ENCODE measurements around the gene PON1. TPM values are rescaled to one million over a fixed set of nuclear protein-coding genes. Genes with fewer than 3 reads are reported as not detected.

PON1 gene
- total RNA-seq = not detected
- long read RNA-seq, partial matches to known transcripts = 0 of 2 reads
- long read RNA-seq, other reads (novel, unspliced or antisense) = 2 of 2 reads

DNA sequence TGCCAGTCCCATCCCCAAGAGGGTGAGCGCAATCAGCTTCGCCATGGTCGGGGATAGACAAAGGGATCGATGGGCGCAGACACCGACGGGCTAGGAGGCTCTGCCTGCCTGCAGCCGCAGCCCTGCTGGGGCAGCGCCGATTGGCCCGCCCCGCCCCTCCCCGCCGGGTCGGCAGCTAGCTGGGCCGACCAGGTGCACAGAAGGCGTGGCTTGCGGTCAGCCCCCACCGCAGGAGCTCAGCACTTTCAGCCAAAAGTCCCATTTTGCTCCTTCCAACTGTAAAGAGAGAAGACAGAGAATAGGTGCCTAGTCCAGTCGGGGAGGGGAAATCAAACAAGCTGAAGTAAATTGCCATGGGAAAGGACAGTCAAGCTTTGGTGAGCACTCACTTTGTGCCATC is at the start of gene PON1:
Gene PON1 (minus strand): TSS at position 102 of the 400 bp plus-strand sequence. CDS start 57 bp downstream, at position 45.
- intact Hi-C loops (cut with DNase I) = no loop called here
- DNase-seq (ENCODE audit: low spot score) = no peak

DNA sequence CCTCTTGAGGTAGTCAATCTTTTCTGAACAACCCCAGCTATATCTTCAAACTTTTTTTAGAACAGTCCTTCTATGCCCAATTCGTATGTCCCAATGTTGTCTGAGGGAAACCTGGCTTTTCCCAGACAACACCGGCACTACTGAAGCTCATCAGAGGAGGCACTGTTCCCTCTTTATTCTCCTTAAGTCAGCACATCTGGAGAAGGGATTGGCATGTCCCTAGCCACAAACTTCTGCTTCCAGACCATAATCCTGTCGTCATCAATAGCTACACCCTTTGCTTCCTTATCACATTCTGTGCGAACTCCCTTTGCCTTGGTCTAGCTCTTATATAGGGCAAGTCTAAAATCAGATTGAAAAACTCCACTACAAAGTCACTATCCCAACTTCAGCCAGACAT is 49.0 kb upstream of the PON1 start:
- intact Hi-C loops (cut with DNase I) = no loop called here
- DNase-seq (ENCODE audit: low spot score) = no peak

DNA sequence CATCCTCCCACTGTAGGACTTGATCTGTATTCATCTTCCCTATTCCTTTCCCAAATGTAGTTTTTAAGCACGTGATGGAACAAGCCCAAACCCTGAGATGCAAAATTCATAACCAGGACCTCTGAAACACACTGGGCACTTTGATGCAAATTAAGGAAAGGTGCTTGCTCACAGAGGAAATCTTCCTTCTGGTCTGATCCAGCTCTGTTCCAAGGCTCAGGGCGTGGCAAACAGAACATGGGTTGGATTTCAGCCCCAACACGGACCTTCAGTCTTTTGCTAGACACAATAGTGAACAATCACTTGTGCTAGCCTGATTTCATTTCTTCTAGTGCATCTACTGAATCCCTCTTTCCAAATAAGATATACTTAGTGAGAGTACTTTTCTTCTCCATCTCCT is 43.9 kb upstream of the PON1 start:
- intact Hi-C loops (cut with DNase I) = no loop called here
- DNase-seq (ENCODE audit: low spot score) = no peak

DNA sequence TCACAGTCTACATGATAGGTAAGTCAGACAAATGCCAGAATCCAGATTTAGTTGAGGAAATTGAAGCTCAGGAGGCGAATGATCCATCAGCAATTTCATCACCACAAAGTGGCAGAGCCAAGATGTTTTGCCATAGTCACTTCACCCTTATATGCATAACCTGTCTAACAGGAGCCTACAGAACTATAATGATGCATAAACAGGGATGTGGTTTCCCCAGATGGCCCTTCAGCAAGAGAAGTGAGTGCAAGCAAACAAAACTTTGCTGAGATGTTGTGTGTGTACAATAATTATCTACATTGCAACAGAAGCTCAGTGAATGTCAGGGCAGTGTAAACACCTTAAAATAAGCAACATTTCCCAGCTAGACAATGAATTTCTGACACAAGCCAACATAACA is 43.3 kb upstream of the PON1 start:
- no peak for DNase-seq (ENCODE audit: low spot score)
- intact Hi-C loops (cut with DNase I) = no loop called here

DNA sequence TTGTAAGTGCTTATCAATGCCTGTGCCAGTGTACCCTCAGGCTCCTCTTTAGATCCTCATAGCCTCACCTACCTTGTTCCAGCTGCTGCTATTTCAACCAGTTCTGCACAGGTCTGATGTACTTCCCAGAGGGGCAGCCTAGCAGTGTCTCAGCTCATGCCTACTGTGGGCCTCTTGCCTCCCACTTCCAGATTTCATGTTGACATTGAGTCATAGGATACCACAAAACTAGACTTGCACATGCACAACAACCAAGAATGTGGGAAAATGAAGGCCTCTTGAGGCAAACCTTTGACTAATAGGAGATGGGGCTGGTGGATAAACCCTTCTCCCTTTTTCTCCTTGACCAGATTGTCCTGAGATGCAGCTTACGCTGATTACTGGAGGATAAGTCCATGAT is 40.8 kb upstream of the PON1 start:
- intact Hi-C loops (cut with DNase I) = no loop called here
- no peak for DNase-seq (ENCODE audit: low spot score)

DNA sequence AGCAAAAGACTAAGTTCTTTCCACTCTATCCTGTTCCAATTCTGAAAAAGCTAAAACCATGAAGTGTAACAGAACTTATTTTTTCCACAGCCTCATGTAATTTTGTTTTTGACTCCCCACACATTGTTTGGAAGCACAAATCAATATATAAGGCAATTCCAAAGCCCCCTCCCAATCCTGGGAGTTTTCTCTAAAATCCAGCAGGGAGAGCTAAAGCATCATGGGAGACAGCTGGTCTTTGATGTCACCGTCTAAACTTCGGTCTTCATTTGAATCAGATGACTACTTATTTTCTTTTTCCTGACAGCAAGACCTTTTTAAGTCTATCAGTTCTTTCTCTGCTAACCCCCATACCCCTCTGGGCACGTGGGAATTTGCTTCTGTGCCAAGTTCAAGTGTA is 33.3 kb upstream of the PON1 start:
- intact Hi-C loops (cut with DNase I) = no loop called here
- no peak for DNase-seq (ENCODE audit: low spot score)

DNA sequence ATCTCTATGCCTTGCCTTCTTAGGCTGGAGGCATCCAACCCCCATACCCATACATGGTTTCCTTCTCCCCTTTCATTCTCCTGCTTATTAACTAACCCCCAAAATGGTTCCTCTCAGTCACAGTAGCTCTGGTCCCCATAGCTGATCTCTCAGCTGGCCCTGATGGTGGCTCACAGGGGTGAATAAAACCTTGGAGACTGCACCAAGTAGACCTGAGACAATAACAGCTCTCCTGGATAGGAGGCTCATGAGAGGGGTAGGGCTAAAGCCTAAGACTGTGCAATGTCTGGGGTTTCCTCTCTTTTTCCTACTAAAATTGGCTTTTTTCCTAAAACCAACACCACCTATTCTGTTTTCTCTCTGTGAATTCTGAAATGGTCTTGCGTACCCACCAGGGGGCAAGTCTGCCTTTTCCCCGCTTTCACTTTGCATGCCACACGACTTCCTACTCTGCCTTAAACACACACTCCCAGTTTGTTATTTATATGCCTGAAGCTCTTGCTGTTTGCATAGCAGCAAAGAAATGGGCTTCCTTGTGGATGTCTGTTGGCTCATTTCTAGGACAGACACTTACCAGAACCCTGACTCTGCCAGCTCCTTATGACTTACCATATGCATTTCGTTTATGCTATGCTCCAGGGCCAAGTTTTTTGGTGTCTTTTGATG is 18.4 kb upstream of the PON1 start:
- intact Hi-C loops (cut with DNase I) = no loop called here

DNA sequence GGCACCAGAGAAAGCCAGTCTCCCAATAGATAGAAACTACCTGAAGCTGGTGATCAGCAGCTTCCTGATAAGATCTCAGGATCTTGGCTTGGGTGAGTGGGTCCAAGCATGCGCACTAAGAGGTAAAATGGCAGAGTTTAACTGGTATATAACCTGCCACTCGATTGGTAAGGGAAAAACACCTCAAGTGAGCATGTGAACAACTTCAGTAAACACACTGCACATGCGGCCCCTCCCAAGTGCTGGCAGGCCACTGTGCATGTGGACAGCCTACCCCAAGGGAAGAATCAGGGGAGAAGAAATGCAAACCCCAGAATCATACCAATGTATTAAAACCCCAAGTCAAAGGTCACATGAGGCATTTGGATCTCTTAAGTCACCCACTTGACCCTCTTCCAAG is 17.7 kb upstream of the PON1 start:
- intact Hi-C loops (cut with DNase I) = no loop called here
- DNase-seq (ENCODE audit: low spot score) = no peak

More for the DNA sequence above, 18.4 kb upstream of the PON1 start:
- DNase-seq (ENCODE audit: low spot score) = no peak

DNA sequence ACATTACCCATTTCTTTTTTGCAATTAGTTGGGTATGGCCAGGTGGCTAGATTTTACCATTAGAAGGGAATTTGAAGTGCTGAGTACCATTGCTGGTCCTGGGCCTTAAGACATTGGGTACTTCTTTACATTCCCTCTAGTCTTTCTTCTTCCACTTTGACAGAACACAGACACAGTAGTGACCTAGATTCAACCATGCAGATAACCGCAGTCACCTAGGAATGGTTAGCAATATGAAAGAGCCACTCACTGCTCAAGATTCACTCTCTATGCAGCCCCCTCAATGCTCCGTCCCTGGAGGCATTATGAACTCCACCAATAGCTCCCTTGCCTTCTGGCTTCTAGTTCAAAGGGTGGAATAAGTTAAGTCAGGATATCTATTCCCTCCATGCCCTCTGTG is 16.2 kb upstream of the PON1 start:
- no peak for DNase-seq (ENCODE audit: low spot score)
- intact Hi-C loops (cut with DNase I) = no loop called here

DNA sequence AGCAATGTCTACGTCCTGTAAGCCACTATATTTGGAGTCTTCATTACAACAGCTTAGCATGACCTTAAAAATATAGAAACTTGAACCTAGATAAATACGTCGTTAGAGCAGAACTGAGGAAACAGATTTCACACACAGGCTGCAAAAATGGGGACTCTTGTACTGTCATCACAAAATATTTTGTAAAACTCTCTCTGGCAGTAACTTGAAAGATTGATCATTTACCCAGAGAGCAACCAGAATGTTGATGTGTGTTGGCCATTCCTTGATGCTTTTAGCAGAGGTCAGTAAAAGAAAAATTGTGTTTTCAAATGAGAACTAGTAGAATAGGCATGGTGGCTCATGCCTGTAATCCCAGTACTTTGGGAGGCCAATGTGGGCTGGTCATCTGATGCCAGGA is 14.5 kb upstream of the PON1 start:
- no peak for DNase-seq (ENCODE audit: low spot score)
- intact Hi-C loops (cut with DNase I) = no loop called here

DNA sequence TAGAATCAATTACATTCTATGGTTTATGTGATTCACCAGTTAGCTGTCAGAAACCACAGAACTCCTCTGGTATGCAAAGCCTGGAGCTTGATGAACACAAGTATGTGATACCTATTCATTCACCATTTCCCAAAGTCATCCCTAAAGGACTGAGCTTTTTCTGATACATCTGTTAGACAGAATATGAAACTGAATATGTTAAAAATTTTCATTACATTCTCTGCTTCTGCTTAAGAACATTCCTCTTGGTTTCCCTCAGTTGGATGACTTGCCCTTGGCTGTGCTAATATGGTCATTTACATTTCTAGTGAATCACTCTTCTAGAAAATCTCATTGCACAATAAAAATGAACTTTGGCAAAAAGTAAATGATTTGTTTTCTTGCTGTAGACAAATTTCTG is 10.8 kb upstream of the PON1 start:
- intact Hi-C loops (cut with DNase I) = no loop called here

DNA sequence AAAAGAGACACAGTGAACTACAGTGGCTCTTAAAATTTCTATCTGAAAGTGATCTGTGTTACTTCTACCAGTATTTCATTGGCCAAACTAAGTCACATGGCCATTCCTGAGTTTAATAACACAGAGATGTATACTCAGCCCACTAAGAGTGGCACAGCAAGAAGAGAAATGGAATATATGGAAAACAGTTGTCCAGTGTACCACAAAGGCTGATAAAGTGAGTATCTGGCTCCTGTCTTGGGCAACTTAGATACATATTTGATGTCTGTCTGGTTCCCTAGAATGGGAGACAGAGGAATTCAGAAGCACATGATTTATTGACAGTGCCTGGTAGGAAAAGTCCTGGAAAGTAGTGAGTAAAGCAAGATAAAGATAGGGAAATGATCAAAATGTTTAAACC is 10.1 kb upstream of the PON1 start:
- no peak for DNase-seq (ENCODE audit: low spot score)
- intact Hi-C loops (cut with DNase I) = no loop called here

More for the DNA sequence above, 10.8 kb upstream of the PON1 start:
- no peak for DNase-seq (ENCODE audit: low spot score)

DNA sequence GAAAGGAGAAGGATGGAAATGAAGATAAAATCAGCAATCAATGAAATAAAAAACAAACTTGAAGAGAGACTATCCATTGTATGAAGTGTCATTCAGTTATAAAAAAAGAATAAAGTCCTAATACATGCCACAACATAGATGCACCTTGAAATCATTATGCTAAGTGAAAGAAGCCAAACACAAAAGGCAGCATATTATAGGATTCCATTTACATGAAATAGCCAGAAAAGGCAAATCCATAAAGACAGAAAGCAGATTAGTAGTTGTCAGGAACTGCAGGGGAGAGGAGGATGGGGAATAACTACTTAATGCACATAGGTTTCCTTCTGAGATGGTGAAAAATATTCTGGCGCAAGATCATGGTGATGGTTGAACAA is 6.6 kb upstream of the PON1 start:
- no peak for DNase-seq (ENCODE audit: low spot score)
- intact Hi-C loops (cut with DNase I) = no loop called here

DNA sequence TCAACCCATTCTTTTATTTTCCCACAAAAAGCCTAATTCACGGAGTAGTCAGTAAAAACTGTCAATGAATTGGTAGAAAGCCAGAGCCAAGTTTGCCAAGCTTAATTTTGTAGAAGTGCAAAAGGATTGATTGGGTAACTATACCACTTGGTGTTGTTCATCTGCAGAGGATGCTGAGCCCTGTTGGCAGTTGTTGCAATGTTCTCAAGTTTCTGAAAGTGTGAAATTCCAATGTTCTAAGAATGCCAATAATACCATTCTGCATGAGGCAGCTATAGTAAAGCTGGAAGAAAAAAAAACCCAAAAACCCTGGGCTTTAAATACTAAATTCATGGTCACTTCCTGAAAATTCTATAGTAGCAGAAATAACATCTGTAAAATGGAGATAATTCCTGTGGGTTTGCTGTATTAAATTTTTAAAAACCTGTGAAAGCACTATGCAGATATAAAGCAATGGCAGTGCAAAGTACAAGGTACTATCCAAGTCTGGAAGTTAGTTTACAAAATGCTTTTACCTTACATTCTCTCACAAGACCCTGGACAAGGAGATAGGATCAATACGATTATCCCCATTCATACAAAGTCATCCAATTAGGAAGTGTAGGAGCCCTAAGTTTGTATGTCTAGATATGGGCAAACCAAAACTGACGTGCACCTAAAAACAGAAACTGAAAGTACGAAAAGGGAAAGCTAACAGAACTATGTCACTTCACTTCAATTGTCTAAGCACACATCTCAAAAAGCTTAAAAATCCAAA is 6.0 kb upstream of the PON1 start:
- DNase-seq (ENCODE audit: low spot score) = no peak
- intact Hi-C loops (cut with DNase I) = no loop called here

DNA sequence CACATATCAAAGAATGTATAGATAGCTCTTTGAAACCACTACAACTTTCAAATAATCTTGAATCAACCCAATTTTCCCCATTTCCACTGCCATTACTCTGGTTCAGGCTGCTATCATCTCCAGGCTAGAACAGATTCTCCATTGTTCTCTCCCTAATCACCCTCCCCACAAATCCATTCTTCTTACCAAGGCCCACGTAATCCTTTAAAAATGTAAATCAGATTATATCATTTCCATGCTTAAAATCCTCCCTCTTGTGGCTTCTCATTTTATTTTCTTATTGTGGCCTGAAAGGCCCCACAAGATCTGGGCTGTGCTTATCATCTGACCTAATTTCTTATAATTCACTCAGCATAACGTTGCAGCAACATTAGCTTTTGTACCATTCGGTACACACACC is 3.0 kb upstream of the PON1 start:
- intact Hi-C loops (cut with DNase I) = no loop called here
- no peak for DNase-seq (ENCODE audit: low spot score)

DNA sequence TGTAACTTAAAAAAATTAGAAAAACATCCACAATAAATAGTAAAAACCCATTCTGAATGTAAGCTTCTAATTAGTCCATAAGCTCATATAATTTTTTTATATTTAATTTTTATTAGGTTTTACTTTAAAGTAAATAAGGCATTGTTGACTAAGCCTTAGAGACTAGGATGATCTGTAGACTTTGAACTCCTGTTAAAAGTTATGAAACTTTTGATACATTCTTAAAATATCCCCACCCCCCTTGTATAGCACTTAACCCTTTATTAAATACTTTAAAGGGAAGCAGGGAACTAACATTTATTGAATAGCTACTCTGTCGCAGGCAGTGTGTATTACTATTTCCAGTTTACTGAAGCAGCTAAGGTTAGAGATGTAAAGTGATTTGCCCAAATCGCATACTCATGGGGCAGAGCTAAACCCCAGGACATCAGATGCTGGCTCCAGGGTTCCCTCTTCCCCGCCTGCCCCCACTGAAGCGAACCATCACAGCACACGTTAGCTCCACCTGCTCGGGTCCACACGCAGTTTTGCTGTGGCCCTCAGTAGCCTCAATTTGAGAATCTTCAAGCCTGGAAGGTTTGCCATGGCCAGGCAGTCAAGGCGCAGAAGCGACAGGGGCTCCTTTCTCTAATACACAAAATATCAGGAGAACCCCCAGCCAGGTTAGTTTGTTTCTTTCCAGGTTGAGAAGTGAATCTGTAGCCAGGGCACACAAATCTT is 762 bp downstream of the PON1 start:
- intact Hi-C loops (cut with DNase I) = no loop called here
- DNase-seq (ENCODE audit: low spot score) = no peak

DNA sequence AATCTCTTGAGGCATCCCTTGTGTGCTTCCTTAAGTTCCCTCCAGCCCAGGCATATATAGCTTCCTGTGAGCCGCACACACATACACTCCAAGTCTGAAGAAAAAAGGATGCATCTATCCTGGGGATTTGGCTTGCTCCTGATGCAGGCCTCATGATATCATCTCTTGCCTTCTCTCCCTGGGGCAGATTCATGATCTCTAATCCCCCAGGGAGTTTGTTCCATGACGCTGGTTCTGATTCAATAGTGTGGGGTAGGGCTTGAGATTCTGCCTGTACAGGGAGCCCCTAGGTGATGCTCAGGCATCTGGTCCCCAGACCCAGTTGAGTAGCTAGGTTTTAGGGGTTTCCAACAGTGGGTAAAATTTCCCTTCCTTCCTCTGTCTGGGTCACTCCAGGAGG is 1.5 kb downstream of the PON1 start:
- no peak for DNase-seq (ENCODE audit: low spot score)
- intact Hi-C loops (cut with DNase I) = no loop called here

DNA sequence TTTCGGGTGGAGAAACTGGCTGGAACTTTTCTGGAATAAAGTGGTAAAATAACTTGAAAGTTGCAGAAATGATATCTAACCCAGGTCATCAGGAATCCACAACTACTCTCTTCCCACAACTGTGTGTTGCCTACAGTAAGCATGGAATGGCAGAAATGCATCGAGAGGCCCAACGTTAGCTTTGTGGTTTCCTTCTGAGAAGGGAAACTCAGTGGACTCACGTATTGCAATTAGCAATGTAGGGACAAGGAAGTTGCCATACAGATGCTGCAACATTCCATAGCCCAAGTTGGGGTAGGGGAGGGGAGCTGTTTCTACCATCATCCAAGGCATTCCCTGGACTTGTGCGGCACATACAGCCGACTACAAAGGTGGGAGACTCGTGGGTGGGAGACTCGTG is 1.9 kb downstream of the PON1 start:
- no peak for DNase-seq (ENCODE audit: low spot score)
- intact Hi-C loops (cut with DNase I) = no loop called here

DNA sequence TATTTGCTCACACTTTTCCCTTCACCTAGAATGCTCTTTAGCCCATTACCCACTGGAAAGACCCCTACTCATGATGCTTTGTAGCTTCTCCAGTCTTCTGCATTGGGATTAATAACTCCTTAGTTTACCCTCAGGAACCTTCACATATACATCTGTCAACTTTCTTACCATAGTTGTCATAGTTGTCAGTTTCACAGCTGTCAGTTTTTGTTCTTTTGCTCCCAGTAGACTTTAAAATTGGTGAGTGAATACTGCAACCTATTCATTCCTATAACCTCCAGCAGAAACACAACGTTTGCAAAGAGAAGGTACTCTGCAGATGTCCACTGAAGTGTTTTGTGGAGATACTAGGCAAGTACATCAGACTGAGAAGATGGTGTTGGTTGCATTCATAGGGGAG is 2.6 kb downstream of the PON1 start:
- intact Hi-C loops (cut with DNase I) = no loop called here
- DNase-seq (ENCODE audit: low spot score) = no peak

DNA sequence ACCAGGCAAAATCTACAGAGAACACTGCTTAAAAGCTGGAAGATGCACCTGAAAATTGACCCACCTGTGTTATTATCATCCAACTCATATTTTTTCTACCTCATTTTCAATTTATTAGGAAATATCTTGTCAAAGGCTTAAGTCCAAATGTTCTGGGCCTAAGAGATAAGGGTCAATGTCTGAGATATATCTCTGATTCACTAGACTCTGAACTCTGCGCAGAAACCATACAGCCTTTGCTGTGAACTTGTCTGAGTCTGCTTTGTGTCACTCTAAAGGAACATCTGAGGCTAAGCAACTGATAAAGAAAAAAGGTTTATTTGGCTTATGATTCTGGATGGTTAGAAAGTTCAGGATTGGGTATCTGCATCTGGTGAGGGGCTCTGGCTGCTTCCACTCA is 3.7 kb downstream of the PON1 start:
- DNase-seq (ENCODE audit: low spot score) = no peak
- intact Hi-C loops (cut with DNase I) = no loop called here

DNA sequence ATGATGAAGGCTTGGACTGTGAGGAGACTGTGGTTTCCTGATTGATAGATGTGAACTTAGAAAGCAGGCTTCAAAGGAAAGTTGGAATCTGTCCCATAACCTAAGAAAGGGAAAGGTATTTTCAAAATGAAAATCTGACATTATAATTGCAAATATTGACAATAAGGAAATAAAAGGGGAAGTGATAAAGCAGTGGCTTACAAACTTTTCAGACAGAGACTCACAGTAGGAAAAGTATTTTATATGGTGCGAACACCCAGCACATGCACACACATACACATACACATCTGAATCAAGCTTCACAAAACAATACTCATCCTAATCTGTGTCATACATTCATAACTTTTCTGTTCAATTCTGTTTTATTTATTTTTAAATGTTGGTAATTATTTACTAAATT is 4.8 kb downstream of the PON1 start:
- no peak for DNase-seq (ENCODE audit: low spot score)
- intact Hi-C loops (cut with DNase I) = no loop called here
